AG04450 (cell line): Measurements from ENCODE around the gene ATP11B. TPM values are rescaled to one million over a fixed set of nuclear protein-coding genes. Genes with fewer than 3 reads are reported as not detected.

Experiments
- CTCF ChIA-PET: fragments of 300-600, 350-600 bp; formaldehyde crosslinking; extraction: SDS; loops from one replicate; lab custom pipeline; 2022; ENCODE audit warnings: antibody characterized with exemption, inconsistent platforms; lab: Charles Lee
- POLR2A ChIA-PET: fragments of 350-600 bp; formaldehyde crosslinking; extraction: SDS; loops from one replicate; lab custom pipeline; 2021; ENCODE audit warnings: antibody characterized with exemption, inconsistent platforms; lab: Yijun Ruan, JAX
- DNase-seq: peaks from one replicate; pipeline ENCODE4 v3.0.0-alpha.2; 2011; ENCODE audit warnings: low read depth, low spot score
- H3K27ac ChIP-seq: one replicate; pipeline ENCODE4 v1.5.1; 2012; ENCODE audit warnings: low read depth, low read length, control low read depth
- H3K27me3 ChIP-seq: one replicate; pipeline ENCODE4 v1.6.0; 2012; ENCODE audit warnings: low read length; ENCODE audit not compliant: control insufficient read depth, insufficient read depth
- H3K4me3 ChIP-seq: 2 replicates; pipeline ENCODE4 v1.5.1; 2011; ENCODE audit warnings: mild to moderate bottlenecking, low read depth, low read length, control low read depth
- H3K9me3 ChIP-seq: 2 replicates; pipeline ENCODE4 v1.5.1; 2012; ENCODE audit warnings: low read length; ENCODE audit not compliant: control insufficient read depth, insufficient read depth
- polyA plus RNA-seq: library from polyadenylated mRNA; depleted of rRNA; stranded (reverse); fragments of >200 nt; gene quantifications from 2 replicates; pipeline ENCODE4 v1.2.3, GENCODE V29; 2011
- TF ChIP-seq, protein P1 (sequence below): IDR thresholded peaks from 2 replicates; pipeline ENCODE4 v1.5.1; 2011; ENCODE audit warnings: low read depth, low read length, control low read depth, inconsistent platforms

ATP11B gene
- polyA plus RNA-seq, 1 experiment = 24.5 TPM

DNA sequence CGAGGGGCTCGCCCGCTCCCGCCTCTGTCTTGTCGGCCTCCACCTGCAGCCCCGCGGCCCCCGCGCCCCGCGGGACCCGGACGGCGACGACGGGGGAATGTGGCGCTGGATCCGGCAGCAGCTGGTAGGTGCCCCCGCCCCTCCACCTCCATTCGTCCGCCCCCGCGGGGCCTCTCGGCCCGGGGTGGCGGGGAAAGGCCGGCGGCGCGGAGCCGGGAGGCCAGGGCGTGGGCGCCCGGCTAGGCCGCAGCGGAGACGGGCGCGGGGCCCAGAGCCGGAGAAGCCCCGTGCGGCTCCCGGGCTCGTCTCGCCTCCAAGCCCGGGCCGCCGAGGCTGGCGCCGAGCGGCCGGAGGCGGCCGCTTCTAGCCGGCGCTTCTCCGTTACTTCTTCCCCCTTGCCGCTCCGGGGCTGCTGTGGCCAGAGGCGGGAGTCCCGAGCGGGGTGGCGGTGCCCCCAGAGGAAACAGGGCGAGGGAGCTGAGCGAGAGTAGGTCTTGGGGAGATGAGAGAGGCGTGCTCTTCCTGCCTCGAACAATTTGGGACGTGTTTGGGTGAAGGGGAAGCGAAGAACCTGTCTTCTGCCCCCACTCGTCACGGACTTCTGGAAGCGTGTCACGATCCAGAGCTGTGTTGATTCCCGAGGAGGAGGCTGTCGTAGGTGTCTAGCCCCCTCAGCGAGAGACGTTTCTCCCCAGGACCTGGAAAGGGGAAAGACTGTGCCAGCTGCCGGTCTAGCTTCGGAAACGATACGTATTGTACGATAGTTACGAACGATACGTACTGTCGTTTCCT, 555 bp downstream of the ATP11B start:
- ChIA-PET CTCF (interaction anchor here (1.9 kb wide), 2 partner anchors 44 to 80 kb away, joined by 5 to 6 read pairs; no protein-coding TSS in a partner anchor), POLR2A (no interaction called here)
- H3K27me3 ChIP-seq = peaks cover 2% of the 10 kb centered on the region
- peak overlapping the region; percentile 80 for H3K27ac ChIP-seq
- no peaks in the 10 kb centered on the region; the same call in 1 of the 2 replicates for H3K9me3 ChIP-seq
- TF ChIP-seq, protein P1, sequence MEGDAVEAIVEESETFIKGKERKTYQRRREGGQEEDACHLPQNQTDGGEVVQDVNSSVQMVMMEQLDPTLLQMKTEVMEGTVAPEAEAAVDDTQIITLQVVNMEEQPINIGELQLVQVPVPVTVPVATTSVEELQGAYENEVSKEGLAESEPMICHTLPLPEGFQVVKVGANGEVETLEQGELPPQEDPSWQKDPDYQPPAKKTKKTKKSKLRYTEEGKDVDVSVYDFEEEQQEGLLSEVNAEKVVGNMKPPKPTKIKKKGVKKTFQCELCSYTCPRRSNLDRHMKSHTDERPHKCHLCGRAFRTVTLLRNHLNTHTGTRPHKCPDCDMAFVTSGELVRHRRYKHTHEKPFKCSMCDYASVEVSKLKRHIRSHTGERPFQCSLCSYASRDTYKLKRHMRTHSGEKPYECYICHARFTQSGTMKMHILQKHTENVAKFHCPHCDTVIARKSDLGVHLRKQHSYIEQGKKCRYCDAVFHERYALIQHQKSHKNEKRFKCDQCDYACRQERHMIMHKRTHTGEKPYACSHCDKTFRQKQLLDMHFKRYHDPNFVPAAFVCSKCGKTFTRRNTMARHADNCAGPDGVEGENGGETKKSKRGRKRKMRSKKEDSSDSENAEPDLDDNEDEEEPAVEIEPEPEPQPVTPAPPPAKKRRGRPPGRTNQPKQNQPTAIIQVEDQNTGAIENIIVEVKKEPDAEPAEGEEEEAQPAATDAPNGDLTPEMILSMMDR = no peak
- no peak for DNase-seq
- peak overlapping the region; percentile 97 for H3K4me3 ChIP-seq

DNA sequence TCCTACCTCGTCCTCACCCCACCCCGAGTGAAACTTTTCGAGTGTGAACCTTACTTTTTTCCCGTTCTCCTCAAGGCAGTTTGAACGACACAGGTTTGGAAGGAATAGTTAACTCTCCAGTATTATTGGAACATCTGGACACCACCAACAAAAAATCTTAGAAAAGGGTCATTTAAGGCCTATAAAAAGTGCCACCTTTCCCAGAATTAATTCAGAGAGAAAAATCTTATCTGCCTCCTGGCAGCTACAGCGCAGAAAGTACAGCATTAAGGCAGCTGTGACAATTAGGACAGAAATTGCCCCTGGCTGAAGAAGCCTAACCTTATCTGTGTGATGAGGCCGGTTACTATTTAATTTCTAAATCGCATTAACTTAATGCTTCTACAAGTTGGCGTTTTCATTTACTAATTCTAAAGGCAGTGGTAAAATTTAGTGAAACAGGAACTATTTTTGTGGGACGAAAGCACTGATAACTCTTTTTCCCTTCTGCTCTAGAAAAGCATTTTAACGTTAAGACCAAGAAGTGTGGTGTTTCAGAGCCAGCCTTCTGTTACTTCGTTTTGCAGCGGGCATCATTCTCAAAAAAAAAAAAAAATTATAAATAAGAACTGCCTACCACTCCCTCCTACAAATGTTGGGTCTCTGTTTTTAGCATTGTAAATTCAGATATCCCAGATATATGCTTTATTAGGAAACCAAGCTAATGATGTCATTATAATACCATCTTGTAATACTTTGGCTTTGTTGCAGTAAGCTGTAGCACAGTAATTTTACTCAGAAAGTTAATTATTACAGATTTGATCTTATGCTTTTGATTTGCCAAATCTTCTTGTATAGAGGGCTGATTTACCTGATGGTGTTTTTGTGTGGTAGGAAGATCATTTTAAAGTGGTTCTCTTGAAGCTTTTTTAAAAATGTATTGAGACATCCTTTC, 1.4 kb downstream of the ATP11B start:
- Histone ChIP-seq H3K4me3 (peak overlapping the region; percentile 97), H3K27me3 (peaks cover 2% of the 10 kb centered on the region), H3K27ac (peak overlapping the region; percentile 80), H3K9me3 (no peaks in the 10 kb centered on the region; the same call in 1 of the 2 replicates)
- ChIA-PET POLR2A (no interaction called here), CTCF (interaction anchor here (0.7 to 1.9 kb wide), 4 partner anchors 14 to 81 kb away, joined by 3 to 6 read pairs (median 4); no protein-coding TSS in a partner anchor)
- DNase-seq = no peak
- TF ChIP-seq, protein P1 = no peak

DNA sequence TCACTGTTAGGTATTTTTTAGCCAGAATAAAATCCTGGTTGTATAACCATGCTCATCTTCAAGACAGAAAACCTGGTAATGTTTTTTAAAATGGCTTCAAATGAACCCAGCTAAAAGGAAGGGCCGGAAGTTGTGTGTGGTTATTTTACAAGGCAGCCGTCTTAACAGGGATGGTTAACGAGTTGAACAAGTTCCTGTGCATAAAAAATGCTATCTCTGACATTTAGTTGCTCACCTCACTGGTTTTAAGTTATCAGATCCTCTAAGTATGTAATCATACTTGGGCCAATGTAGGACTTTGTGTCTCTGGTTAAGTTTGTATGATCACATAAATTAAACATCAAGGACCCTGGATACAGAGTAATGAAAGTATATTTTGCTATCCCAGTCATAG, 2.1 kb downstream of the ATP11B start:
- Histone ChIP-seq H3K9me3 (no peaks in the 10 kb centered on the region; the same call in 1 of the 2 replicates), H3K27ac (no peak overlapping the region), H3K27me3 (no peaks in the 10 kb centered on the region), H3K4me3 (peak overlapping the region; percentile 97)
- ChIA-PET POLR2A (no interaction called here), CTCF (interaction anchor here (0.7 to 1.9 kb wide), 3 partner anchors 13 to 81 kb away, joined by 3 to 6 read pairs (median 4); no protein-coding TSS in a partner anchor)
- TF ChIP-seq, protein P1 = no peak
- DNase-seq = no peak

DNA sequence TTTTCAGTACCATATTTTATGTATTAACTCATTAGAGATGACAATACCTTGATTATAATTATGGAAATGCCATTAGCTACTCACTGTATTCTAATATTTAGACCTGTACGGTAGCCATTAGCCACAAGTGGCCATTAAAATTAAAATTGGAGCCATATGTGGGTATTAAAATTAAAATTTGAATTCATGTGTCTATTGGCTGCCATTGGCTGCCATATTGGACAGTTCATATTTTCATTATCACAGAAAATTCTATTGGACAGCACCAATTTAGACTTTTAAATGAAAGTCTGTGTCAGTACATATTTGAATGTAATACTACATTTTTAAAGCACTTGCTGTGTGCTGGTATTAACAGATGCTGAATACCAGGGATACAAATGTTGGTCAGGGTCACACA, 3.0 kb downstream of the ATP11B start:
- Histone ChIP-seq H3K4me3 (no peak overlapping the region), H3K27ac (no peak overlapping the region), H3K27me3 (no peaks in the 10 kb centered on the region), H3K9me3 (no peaks in the 10 kb centered on the region; the same call in 1 of the 2 replicates)
- DNase-seq = no peak
- CTCF ChIA-PET = no interaction called here
- POLR2A ChIA-PET = interaction anchor here (0.7 kb wide), 1 partner anchor 365 kb away, joined by 3 read pairs; no protein-coding TSS in a partner anchor
- TF ChIP-seq, protein P1 = no peak
